SK-N-MC (cell line): ENCODE data around the gene FBXO9.

ENCODE experiments used
- DNase-seq: peaks from one replicate; pipeline ENCODE4 v3.0.0-alpha.2; 2011; ENCODE audit warnings: low read depth, low spot score
- H3K27ac ChIP-seq: fragments of 200-600 bp; sonication (generic); 2 replicates; pipeline ENCODE4 v1.5.1; 2016; ENCODE audit warnings: mixed run types
- H3K36me3 ChIP-seq: fragments of 200-600 bp; sonication (generic); 2 replicates; pipeline ENCODE4 v1.6.1; 2017; ENCODE audit warnings: antibody characterized with exemption, low read length, mixed read lengths; ENCODE audit not compliant: insufficient read depth
- H3K4me3 ChIP-seq: fragments of 200-600 bp; sonication (generic); 2 replicates; pipeline ENCODE4 v1.5.1; 2016
- H3K9ac ChIP-seq: fragments of 200-600 bp; sonication (generic); 2 replicates; pipeline ENCODE4 v1.8.0; 2017; ENCODE audit warnings: mixed run types, mixed read lengths; ENCODE audit not compliant: insufficient read length
- H3K9me3 ChIP-seq: fragments of 200-600 bp; sonication (generic); 2 replicates; pipeline ENCODE4 v1.6.1; 2017; ENCODE audit warnings: low read depth, mild to moderate bottlenecking, antibody characterized with exemption, low read length, moderate library complexity, mixed read lengths
- EZH2 ChIP-seq: fragments of 200-600 bp; sonication (generic); IDR thresholded peaks from one replicate; pipeline ENCODE4 v1.6.1; 2017; ENCODE audit warnings: antibody characterized with exemption
- FOXP2 ChIP-seq: optimal IDR thresholded peaks from 2 replicates; pipeline ENCODE3; 2011; ENCODE audit warnings: mild to moderate bottlenecking, moderate library complexity; ENCODE audit not compliant: insufficient read depth; ENCODE audit errors: extremely low read length, control extremely low read depth
- POLR2AphosphoS5 ChIP-seq: IDR thresholded peaks from 2 replicates; pipeline ENCODE4 v1.6.1; 2012; ENCODE audit warnings: mild to moderate bottlenecking, low read depth, low read length, borderline replicate concordance

FBXO9 gene

GRCh38 chr6:53089948-53090347, 24.7 kb downstream of the FBXO9 start:
- DNase-seq: no peak
- TF ChIP-seq POLR2AphosphoS5 (no peak), EZH2 (no peak), FOXP2 (no peak)
- no peak overlapping the region for H3K4me3 ChIP-seq
- H3K27ac ChIP-seq: no peak overlapping the region
- H3K9me3 ChIP-seq: no peaks in the 10 kb centered on the region
- no peak overlapping the region for H3K9ac ChIP-seq
- H3K36me3 ChIP-seq: peaks cover 88% of the 10 kb centered on the region

GRCh38 chr6:53090576-53090975, 25.4 kb downstream of the FBXO9 start:
- TF ChIP-seq EZH2 (no peak), POLR2AphosphoS5 (no peak), FOXP2 (no peak)
- Histone ChIP-seq H3K4me3 (no peak overlapping the region), H3K9me3 (no peaks in the 10 kb centered on the region), H3K9ac (no peak overlapping the region), H3K36me3 (peaks cover 89% of the 10 kb centered on the region), H3K27ac (peak overlapping the region; percentile 35; the same call in 1 of the 2 replicates)
- no peak for DNase-seq

GRCh38 chr6:53095270-53095669, 30.1 kb downstream of the FBXO9 start:
- H3K4me3 ChIP-seq: no peak overlapping the region
- no peak overlapping the region for H3K9ac ChIP-seq
- DNase-seq: no peak
- H3K36me3 ChIP-seq: peaks cover 85% of the 10 kb centered on the region
- TF ChIP-seq FOXP2: no peak
- no peak for TF ChIP-seq EZH2
- no peak for TF ChIP-seq POLR2AphosphoS5
- no peaks in the 10 kb centered on the region for H3K9me3 ChIP-seq
- no peak overlapping the region for H3K27ac ChIP-seq

- Histone ChIP-seq H3K9ac (no peak overlapping the region), H3K4me3 (no peak overlapping the region), H3K9me3 (no peaks in the 10 kb centered on the region), H3K27ac (no peak overlapping the region), H3K36me3 (peaks cover 82% of the 10 kb centered on the region)
- TF ChIP-seq EZH2: no peak
- TF ChIP-seq POLR2AphosphoS5: no peak
- TF ChIP-seq FOXP2: no peak
- no peak for DNase-seq
Observed at GRCh38 chr6:53095716-53096115, 30.5 kb downstream of the FBXO9 start.

- Histone ChIP-seq H3K4me3 (peak overlapping the region; percentile 61), H3K9me3 (no peaks in the 10 kb centered on the region), H3K9ac (peak overlapping the region; percentile 66), H3K36me3 (peaks cover 56% of the 10 kb centered on the region), H3K27ac (peak overlapping the region; percentile 98)
- TF ChIP-seq POLR2AphosphoS5 (0 out of 2 replicates have a peak, but pooled peaks have one; percentile 45), FOXP2 (no peak), EZH2 (no peak)
- DNase-seq: peak; percentile 63
Observed at GRCh38 chr6:53100561-53100960, 35.4 kb downstream of the FBXO9 start.

- Histone ChIP-seq H3K27ac (peak overlapping the region; percentile 98), H3K9ac (peak overlapping the region; percentile 40), H3K36me3 (peaks cover 51% of the 10 kb centered on the region), H3K4me3 (peak overlapping the region; percentile 44; the same call in 1 of the 2 replicates), H3K9me3 (no peaks in the 10 kb centered on the region)
- TF ChIP-seq POLR2AphosphoS5 (no peak), FOXP2 (no peak), EZH2 (no peak)
- DNase-seq: no peak
Observed at GRCh38 chr6:53101006-53101405, 35.8 kb downstream of the FBXO9 start.

- H3K4me3 ChIP-seq: no peak overlapping the region
- H3K27ac ChIP-seq: no peak overlapping the region
- peaks cover 23% of the 10 kb centered on the region for H3K36me3 ChIP-seq
- DNase-seq: no peak
- H3K9me3 ChIP-seq: no peaks in the 10 kb centered on the region
- no peak overlapping the region for H3K9ac ChIP-seq
- no peak for TF ChIP-seq POLR2AphosphoS5
- TF ChIP-seq EZH2: no peak
- TF ChIP-seq FOXP2: no peak
Observed at GRCh38 chr6:53103993-53104675, 38.9 kb downstream of the FBXO9 start.

GRCh38 chr6:53104916-53105315, 39.7 kb downstream of the FBXO9 start:
- Histone ChIP-seq H3K9me3 (no peaks in the 10 kb centered on the region), H3K36me3 (peaks cover 18% of the 10 kb centered on the region), H3K4me3 (no peak overlapping the region), H3K27ac (no peak overlapping the region), H3K9ac (no peak overlapping the region)
- no peak for DNase-seq
- TF ChIP-seq FOXP2 (no peak), EZH2 (no peak), POLR2AphosphoS5 (no peak)

GRCh38 chr6:53107091-53107490, 41.9 kb downstream of the FBXO9 start:
- no peak for TF ChIP-seq EZH2
- TF ChIP-seq POLR2AphosphoS5: no peak
- no peak for TF ChIP-seq FOXP2
- no peak for DNase-seq

More at GRCh38 chr6:53107091-53107490, 41.9 kb downstream of the FBXO9 start:
- peaks cover 6% of the 10 kb centered on the region for H3K36me3 ChIP-seq
- H3K4me3 ChIP-seq: no peak overlapping the region
- no peak overlapping the region for H3K9ac ChIP-seq
- H3K9me3 ChIP-seq: no peaks in the 10 kb centered on the region
- no peak overlapping the region for H3K27ac ChIP-seq
